ENCODE results near the gene SGK2.
"Not testable (repeated sequence)": the region's sequence is repeated elsewhere in the genome, so short reads cannot be mapped to it uniquely, and the experiment has no call there.

The SGK2 gene

GRCh38 chr20:43603124-43603523 lies 44.3 kb downstream of the SGK2 start:
- no peak for DNase-seq (ENCODE audit: low read depth in 2 of 2)

GRCh38 chr20:43605715-43606114 lies 46.9 kb downstream of the SGK2 start:
- no peak for DNase-seq (ENCODE audit: low read depth in 2 of 2)

- DNase-seq (ENCODE audit: low read depth in 2 of 2), result not testable (repeated sequence)
Observed at GRCh38 chr20:43607278-43607677, 48.5 kb downstream of the SGK2 start.

- DNase-seq (ENCODE audit: low read depth in 2 of 2), result no peak
Observed at GRCh38 chr20:43631598-43631997, 72.8 kb downstream of the SGK2 start.

Data from stimulated activated CD8-positive, alpha-beta memory T cell treated with anti-CD3 and anti-CD28 coated beads, Interleukin-7, amount 100 ng/mL, for 4 hours (primary cell).